ENCODE data around the gene PDILT. TPM values are rescaled to one million over a fixed set of nuclear protein-coding genes. Genes with fewer than 3 reads are reported as not detected.
A peak's percentile ranks its signal among the peaks of the same experiment; 100 is the strongest.
"Not testable (repeated sequence)": the region's sequence is repeated elsewhere in the genome, so short reads cannot be mapped to it uniquely, and the experiment has no call there.

Gene PDILT, protein sequence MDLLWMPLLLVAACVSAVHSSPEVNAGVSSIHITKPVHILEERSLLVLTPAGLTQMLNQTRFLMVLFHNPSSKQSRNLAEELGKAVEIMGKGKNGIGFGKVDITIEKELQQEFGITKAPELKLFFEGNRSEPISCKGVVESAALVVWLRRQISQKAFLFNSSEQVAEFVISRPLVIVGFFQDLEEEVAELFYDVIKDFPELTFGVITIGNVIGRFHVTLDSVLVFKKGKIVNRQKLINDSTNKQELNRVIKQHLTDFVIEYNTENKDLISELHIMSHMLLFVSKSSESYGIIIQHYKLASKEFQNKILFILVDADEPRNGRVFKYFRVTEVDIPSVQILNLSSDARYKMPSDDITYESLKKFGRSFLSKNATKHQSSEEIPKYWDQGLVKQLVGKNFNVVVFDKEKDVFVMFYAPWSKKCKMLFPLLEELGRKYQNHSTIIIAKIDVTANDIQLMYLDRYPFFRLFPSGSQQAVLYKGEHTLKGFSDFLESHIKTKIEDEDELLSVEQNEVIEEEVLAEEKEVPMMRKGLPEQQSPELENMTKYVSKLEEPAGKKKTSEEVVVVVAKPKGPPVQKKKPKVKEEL
- total RNA-seq = not detected
- polyA plus RNA-seq = not detected
- long read RNA-seq, donor 1 = 0 reads
- long read RNA-seq, donor 2 = 0 reads
- long read RNA-seq, donor 3 = 0 reads

DNA sequence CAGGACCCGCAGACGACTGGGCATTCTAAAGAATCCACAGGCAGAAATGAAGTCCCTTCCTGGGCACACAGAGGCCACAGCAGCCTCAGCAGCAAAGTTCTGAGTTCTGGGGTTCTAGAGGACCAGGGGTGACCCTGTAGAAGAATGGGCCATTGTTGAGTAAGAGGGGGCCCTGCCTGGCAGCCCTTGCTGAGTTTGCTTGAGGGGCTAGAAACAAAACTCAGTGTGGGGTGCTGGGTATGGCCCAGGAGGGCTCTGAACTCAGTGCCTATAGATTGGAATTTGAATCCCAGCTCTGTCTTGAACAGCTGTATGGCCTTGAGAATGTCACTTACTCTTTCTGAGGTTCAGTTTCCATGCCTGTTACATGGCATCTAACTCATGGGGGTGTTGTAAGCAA is at the start of gene PDILT:
PDILT (minus strand) TSS at position 101 of the 400 bp plus-strand sequence. CDS start 5,437 bp downstream, outside the sequence.
- intact Hi-C loops (cut with DNase I) = no loop called here
- no peak for DNase-seq
- H3K27me3 ChIP-seq = no peaks in the 10 kb centered on the region
- no peaks in the 10 kb centered on the region for H3K9me3 ChIP-seq
- H3K27ac ChIP-seq = no peak within 1 kb of the TSS
- TF ChIP-seq EP300 (IDR thresholded peaks at IDR 0.05) (no peak), POLR2A (IDR thresholded peaks at IDR 0.05) (no peak)
- TF ChIP-seq, protein P1, sequence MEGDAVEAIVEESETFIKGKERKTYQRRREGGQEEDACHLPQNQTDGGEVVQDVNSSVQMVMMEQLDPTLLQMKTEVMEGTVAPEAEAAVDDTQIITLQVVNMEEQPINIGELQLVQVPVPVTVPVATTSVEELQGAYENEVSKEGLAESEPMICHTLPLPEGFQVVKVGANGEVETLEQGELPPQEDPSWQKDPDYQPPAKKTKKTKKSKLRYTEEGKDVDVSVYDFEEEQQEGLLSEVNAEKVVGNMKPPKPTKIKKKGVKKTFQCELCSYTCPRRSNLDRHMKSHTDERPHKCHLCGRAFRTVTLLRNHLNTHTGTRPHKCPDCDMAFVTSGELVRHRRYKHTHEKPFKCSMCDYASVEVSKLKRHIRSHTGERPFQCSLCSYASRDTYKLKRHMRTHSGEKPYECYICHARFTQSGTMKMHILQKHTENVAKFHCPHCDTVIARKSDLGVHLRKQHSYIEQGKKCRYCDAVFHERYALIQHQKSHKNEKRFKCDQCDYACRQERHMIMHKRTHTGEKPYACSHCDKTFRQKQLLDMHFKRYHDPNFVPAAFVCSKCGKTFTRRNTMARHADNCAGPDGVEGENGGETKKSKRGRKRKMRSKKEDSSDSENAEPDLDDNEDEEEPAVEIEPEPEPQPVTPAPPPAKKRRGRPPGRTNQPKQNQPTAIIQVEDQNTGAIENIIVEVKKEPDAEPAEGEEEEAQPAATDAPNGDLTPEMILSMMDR (IDR thresholded peaks at IDR 0.05) = no peak
- no peak within 1 kb of the TSS for H3K4me3 ChIP-seq
- 81 to 99% (median 91%) methylated on average over 2 of the region's 2 CpGs for WGBS, 3 donors
- peaks cover 2% of the 10 kb centered on the region for H3K4me1 ChIP-seq (ENCODE audit: insufficient read depth)
- no peaks in the 10 kb centered on the region for H3K36me3 ChIP-seq

DNA sequence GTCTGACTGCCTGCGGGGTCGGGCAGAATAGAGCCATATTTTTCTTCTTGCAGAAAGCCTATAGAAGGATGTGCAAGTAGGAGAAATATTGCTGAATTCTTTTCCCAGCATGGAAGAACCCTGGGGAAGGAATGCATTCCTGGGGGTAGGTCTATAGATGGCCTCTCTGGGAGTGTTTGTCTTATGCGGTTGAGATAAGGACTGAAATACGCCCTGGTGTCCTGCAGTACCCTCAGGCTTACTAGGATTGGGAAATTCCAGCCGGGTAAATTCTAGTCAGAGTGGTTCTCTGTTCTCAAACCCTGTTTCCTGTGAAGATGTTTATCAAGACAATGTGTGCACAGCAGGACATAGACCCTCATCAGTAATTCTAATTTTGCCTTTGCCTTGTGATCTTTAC is 49.1 kb upstream of the PDILT start:
- H3K4me1 ChIP-seq (ENCODE audit: insufficient read depth); H3K4me3 ChIP-seq; intact Hi-C loops (cut with DNase I); DNase-seq; H3K27ac ChIP-seq; H3K9me3 ChIP-seq; H3K36me3 ChIP-seq; H3K27me3 ChIP-seq: not testable (repeated sequence)
- 81% methylated on average over 5 of the region's 5 CpGs; no CpG with 5 or more reads in 2 of the 3 donors for WGBS, 3 donors

DNA sequence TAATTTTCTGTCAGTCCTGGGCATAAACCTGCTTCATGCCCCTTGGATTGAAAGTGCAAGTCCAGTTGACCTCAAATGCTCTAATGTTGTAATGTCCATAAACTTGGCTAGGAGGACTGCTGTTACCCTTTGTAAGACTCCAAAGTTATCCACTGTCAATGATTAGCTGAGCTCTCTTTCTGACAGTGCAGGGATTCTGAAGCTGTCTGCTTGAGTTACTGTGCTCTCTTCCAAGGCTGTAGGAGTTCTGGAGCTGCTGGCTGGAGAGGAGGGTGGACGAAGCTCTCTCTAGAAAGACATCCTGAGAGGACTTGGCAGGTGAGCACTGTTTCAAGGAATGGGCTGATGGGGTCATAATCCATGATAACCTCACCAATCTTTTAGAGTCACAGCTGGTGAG is 46.8 kb upstream of the PDILT start, which contains the start of gene ACSM2A:
ACSM2A (plus strand) TSS at position 158 of the 400 bp plus-strand sequence. CDS start 8,594 bp downstream, outside the sequence.
- intact Hi-C loops (cut with DNase I) = not testable (repeated sequence)

DNA sequence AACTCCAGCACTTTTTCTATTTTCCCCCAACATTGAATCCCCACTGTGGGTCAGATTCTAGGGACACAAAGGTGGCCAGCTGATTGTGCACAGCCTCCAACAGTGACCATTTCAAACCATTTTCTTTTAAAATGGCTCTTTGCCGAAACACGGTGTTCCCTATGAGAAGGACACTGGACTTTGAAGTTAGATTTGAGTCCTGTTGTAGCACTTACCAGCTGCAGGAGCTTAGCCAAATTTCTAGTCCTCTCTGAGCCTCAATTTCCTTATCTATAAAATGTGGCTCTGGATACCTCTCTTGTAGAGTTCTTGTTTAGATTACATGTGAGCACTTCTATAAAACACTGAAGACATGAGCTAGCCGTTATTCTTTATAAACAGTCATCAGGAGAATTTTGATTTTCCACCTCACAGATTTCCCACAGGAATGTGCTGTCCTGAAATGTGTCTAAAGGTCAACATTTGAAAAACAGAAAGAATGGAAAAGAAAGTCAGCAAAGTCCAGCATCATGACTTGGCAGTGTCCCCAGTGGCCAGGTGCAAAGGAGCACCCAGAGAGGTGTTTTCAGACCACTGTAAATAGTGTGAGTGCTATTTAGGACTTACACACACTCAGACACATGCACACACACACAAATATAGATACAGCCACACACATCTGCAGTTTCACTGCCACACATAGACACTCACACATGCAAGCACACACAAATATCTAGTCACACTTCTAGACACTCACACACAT is 42.3 kb upstream of the PDILT start:
- intact Hi-C loops (cut with DNase I); H3K27me3 ChIP-seq; H3K4me1 ChIP-seq (ENCODE audit: insufficient read depth); H3K36me3 ChIP-seq; DNase-seq; H3K27ac ChIP-seq; H3K9me3 ChIP-seq; H3K4me3 ChIP-seq: not testable (repeated sequence)
- WGBS, 3 donors = no CpG with 5 or more reads among the region's 3 CpGs

More for the DNA sequence above, 46.8 kb upstream of the PDILT start, which contains the start of gene ACSM2A:
- H3K27ac ChIP-seq; DNase-seq; H3K4me1 ChIP-seq (ENCODE audit: insufficient read depth); H3K27me3 ChIP-seq; H3K9me3 ChIP-seq; H3K36me3 ChIP-seq; H3K4me3 ChIP-seq: not testable (repeated sequence)
- 20 to 47% methylated on average over 1 of the region's 1 CpG; no CpG with 5 or more reads in 1 of the 3 donors for WGBS, 3 donors

DNA sequence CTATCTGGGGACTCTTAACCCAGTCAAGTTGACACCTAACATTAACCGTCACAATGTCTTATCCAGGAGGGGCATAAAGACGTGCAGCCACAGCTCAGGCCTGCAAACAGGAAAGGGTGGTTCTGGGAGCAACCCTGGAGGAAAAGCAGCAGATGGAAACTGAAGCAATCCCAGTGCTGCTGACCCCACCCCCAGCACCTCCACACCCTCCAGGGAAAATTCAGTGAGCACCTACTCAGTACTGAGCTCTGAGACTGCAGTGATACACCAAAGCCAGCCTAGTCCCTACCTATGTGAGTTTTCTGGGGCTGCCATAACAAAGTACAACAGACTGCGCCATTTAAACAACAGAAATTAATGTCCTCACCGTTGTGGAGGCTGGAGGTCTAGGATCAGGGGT is 37.3 kb upstream of the PDILT start:
- H3K27me3 ChIP-seq; H3K27ac ChIP-seq; H3K4me3 ChIP-seq; H3K36me3 ChIP-seq; intact Hi-C loops (cut with DNase I); H3K4me1 ChIP-seq (ENCODE audit: insufficient read depth); H3K9me3 ChIP-seq; DNase-seq: not testable (repeated sequence)
- 84 to 100% (median 97%) methylated on average over 2 to 3 of the region's 4 CpGs for WGBS, 3 donors

DNA sequence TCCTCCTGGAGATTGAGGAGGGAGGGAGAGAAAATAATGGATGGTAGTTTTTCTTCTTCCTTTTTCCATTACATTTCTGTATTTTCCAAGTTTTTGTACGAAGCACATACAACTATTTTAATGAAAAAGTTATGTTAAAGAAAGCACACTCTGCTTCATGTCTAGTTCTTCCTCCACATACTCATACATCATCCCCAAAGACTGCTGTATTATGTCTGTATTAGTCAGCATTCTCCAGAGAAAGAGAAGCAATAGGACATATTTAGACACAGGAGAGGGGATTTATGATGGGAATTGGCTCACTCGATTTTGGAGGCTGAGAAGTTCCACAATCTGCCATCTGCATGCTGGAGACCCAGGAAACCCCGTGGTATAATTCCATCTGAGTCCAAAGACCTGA is 36.7 kb upstream of the PDILT start:
- intact Hi-C loops (cut with DNase I) = no loop called here
- H3K27ac ChIP-seq = no peak overlapping the region
- no peak overlapping the region for H3K4me3 ChIP-seq
- no peaks in the 10 kb centered on the region for H3K27me3 ChIP-seq
- no peaks in the 10 kb centered on the region for H3K36me3 ChIP-seq
- no peaks in the 10 kb centered on the region for H3K9me3 ChIP-seq
- peaks cover 7% of the 10 kb centered on the region for H3K4me1 ChIP-seq (ENCODE audit: insufficient read depth)
- TF ChIP-seq EP300 (IDR thresholded peaks at IDR 0.05) (no peak), POLR2A (IDR thresholded peaks at IDR 0.05) (no peak)
- TF ChIP-seq, protein P1 (IDR thresholded peaks at IDR 0.05) = no peak
- WGBS, 3 donors = 18 to 29% (median 25%) methylated on average over 3 of the region's 3 CpGs
- DNase-seq = no peak

DNA sequence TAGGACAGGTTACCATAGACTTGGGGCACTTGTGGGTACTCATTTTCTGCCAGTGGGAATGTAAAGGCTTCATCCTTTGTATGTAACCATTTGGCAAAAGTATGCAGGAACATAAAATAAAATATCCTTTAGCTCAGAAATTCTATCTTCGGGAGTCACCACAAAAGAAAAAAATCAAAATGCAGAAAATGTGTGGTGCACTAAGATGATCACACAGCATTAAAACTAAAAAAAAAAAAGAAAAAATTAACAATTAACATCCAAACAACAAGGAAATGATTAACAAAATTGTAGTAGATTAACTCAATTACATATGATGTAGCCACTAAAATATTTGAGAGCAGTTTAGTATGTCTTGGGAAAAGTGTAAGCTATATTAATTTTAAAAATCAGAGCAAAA is 36.2 kb upstream of the PDILT start:
- H3K27ac ChIP-seq; H3K4me1 ChIP-seq (ENCODE audit: insufficient read depth); DNase-seq; intact Hi-C loops (cut with DNase I); H3K4me3 ChIP-seq; H3K27me3 ChIP-seq; H3K36me3 ChIP-seq; H3K9me3 ChIP-seq: not testable (repeated sequence)
- WGBS, 3 donors = 18 to 23% (median 19%) methylated on average over 1 of the region's 1 CpG

DNA sequence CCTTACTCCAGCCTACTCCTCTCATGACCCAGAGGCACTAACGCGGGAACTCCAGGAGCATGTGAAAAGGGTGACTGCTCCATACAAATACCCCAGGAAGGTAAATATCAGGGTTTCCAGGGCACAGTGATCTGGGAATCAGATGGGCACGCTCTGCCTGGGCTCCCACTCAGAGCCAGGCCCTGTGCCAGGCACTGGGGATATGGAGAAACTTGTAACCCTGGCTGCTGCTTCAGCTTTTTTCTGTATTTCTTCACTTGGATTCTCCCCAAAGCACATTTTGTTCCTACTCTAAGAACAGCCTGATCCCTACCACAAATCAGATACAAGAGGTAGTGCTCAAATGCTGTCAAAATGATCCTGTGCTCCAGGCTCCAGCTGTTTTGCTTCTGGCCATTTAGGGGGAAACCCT is 35.3 kb upstream of the PDILT start:
- peak in 4 of 5 donors; percentile 42 to 61 (median 56) for DNase-seq
- H3K36me3 ChIP-seq; H3K4me1 ChIP-seq (ENCODE audit: insufficient read depth); H3K4me3 ChIP-seq; intact Hi-C loops (cut with DNase I); H3K27me3 ChIP-seq; H3K9me3 ChIP-seq: not testable (repeated sequence)
- peak overlapping the region in 1 of 2 donors; percentile 38 for H3K27ac ChIP-seq
- 0 to 10% (median 3%) methylated on average over 3 of the region's 3 CpGs for WGBS, 3 donors

DNA sequence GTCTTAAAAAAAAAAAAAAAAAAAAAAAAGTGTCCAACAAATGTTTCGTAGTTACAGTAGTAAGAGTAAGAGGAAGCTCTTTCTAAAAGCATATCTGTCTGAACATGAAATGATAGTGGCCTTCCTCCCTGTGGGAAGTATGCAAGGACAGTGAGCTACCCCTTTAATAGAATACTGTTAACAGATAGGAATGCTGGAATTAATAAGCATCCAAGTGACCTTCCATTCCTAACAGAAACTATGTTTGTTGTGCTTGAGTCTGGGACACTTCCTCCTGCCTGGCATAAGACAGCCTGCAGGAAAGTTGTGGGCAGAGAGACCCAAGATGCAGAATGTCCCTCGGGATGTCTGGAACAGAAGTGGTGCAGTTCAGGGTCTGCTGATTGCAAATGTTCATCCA is 34.4 kb upstream of the PDILT start:
- DNase-seq; H3K4me3 ChIP-seq; H3K27me3 ChIP-seq; intact Hi-C loops (cut with DNase I); H3K36me3 ChIP-seq; H3K9me3 ChIP-seq; H3K27ac ChIP-seq; H3K4me1 ChIP-seq (ENCODE audit: insufficient read depth): not testable (repeated sequence)
- WGBS, 3 donors = 0 to 11% (median 0%) methylated on average over 1 to 2 of the region's 2 CpGs
